Activated T-helper 1 cell treated with anti-CD3 and anti-CD28 coated beads, Interleukin-12 subunit alpha, Interleukin-12 subunit beta, Interleukin-2, Interleukin-4 antibody, amounts not matched to agents 30 ng/mL and 10 ng/mL and 1 ng/mL, durations not matched to agents 14 hours and 24 hours and 36 hours (primary cell): ENCODE measurements around the gene UCN3. TPM values are rescaled to one million over a fixed set of nuclear protein-coding genes. Genes with fewer than 3 reads are reported as not detected.
"Not testable (repeated sequence)": the region's sequence is repeated elsewhere in the genome, so short reads cannot be mapped to it uniquely, and the experiment has no call there.

Experiments used
- DNase-seq: peaks from one replicate; pipeline ENCODE4 v3.0.0; 2021; ENCODE audit warnings: low spot score
- H3K27ac Mint-ChIP-seq: one replicate; pipeline ENCODE4 v1.8.0; 2021; ENCODE audit warnings: mild to moderate bottlenecking, mixed read lengths
- H3K27me3 Mint-ChIP-seq: one replicate; pipeline ENCODE4 v1.8.0; 2022; ENCODE audit warnings: mild to moderate bottlenecking, moderate library complexity, mixed read lengths; ENCODE audit not compliant: insufficient read depth
- H3K36me3 Mint-ChIP-seq: one replicate; pipeline ENCODE4 v1.8.0; 2021; ENCODE audit warnings: low read depth, mixed read lengths
- H3K4me1 Mint-ChIP-seq: one replicate; pipeline ENCODE4 v1.8.0; 2021; ENCODE audit warnings: low read depth, mixed read lengths
- H3K4me3 Mint-ChIP-seq: one replicate; pipeline ENCODE4 v1.8.0; 2021; ENCODE audit warnings: mild to moderate bottlenecking, moderate library complexity, mixed read lengths
- H3K9me3 Mint-ChIP-seq: one replicate; pipeline ENCODE4 v1.8.0; 2021; ENCODE audit warnings: mixed read lengths
- intact Hi-C: fragments of 100-400 bp; cut with micrococcal nuclease; formaldehyde crosslinking; loops from one replicate; pipeline ENCODE4 v1.15.1; 2024
- total RNA-seq: library from RNA; stranded (reverse); gene quantifications from 2 replicates; pipeline ENCODE4 v1.2.3, GENCODE V29; 2022

The UCN3 gene
- total RNA-seq, 1 donor from 2014 or later: not detected

DNA sequence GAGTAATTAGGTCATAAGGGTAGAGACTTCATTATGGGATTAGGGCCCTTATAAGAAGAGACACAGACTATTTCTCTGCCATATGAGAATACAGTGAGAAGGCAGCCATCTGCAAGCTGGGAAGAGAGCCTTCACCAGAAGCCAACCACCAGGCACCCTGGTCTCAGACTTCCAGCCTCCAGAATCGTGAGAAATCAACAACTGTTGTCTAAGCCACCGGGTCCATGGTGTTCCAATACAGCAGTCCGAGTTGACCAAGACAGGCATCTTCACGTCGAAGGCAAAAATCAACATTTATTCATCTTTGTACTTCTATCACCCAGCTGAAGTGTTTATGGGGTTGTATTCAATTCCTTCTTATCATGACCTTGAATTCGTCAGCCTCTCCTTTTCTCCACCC, 34.6 kb downstream of the UCN3 start:
- H3K27me3 Mint-ChIP-seq: peaks cover 18% of the 10 kb centered on the region
- H3K9me3 Mint-ChIP-seq: no peaks in the 10 kb centered on the region
- no peak overlapping the region for H3K4me3 Mint-ChIP-seq
- no peaks in the 10 kb centered on the region for H3K36me3 Mint-ChIP-seq
- H3K27ac Mint-ChIP-seq: no peak overlapping the region
- H3K4me1 Mint-ChIP-seq: no peaks in the 10 kb centered on the region
- DNase-seq: no peak
- intact Hi-C loops: no loop called here

DNA sequence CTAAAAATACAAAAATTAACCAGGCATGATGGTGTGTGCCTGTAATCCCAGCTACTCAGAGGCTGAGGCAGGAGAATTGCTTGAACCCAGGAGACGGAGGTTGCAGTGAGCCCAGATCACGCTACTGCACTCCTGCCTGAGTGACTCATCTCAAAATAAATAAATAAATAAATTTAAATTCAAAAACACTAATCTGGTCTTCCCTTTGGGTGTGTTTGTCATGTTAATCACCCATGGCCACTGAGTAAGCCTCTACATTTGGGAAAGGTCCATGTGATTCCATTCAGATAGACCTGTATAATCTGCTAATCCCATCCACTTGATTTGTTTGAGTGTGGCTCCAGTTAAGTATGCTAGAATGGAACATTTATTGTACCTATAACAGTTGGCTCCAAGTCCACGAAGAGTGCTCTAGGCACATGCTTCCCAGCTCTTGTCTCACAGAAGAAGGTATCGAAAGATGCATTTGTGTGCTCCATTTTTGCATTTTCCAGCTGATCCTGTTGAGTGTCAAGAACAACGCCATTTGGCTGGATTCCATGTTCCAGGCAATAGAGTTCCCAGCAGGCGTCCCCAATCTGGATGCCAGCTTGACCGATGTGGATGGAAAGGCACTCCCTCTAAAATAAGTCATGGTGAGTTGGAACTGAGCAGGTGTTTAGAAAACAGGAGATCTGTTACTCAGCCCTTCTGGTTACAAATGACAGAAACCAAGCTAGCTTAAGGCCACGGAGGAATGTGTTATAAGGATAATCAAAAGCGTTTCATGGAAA, 35.9 kb downstream of the UCN3 start:
- H3K9me3 Mint-ChIP-seq: no peaks in the 10 kb centered on the region
- no peak for DNase-seq
- H3K4me3 Mint-ChIP-seq: no peak overlapping the region
- no peaks in the 10 kb centered on the region for H3K36me3 Mint-ChIP-seq
- no peaks in the 10 kb centered on the region for H3K4me1 Mint-ChIP-seq
- peaks cover 18% of the 10 kb centered on the region for H3K27me3 Mint-ChIP-seq
- H3K27ac Mint-ChIP-seq: no peak overlapping the region
- intact Hi-C loops: no loop called here

- Mint-ChIP-seq H3K36me3 (no peaks in the 10 kb centered on the region), H3K4me1 (no peaks in the 10 kb centered on the region), H3K9me3 (no peaks in the 10 kb centered on the region), H3K27me3 (peaks cover 14% of the 10 kb centered on the region), H3K27ac (no peak overlapping the region), H3K4me3 (no peak overlapping the region)
- no peak for DNase-seq
- intact Hi-C loops: no loop called here
Measured at GRCh38 chr10:5402798-5403197, 38.0 kb downstream of the UCN3 start.

DNA sequence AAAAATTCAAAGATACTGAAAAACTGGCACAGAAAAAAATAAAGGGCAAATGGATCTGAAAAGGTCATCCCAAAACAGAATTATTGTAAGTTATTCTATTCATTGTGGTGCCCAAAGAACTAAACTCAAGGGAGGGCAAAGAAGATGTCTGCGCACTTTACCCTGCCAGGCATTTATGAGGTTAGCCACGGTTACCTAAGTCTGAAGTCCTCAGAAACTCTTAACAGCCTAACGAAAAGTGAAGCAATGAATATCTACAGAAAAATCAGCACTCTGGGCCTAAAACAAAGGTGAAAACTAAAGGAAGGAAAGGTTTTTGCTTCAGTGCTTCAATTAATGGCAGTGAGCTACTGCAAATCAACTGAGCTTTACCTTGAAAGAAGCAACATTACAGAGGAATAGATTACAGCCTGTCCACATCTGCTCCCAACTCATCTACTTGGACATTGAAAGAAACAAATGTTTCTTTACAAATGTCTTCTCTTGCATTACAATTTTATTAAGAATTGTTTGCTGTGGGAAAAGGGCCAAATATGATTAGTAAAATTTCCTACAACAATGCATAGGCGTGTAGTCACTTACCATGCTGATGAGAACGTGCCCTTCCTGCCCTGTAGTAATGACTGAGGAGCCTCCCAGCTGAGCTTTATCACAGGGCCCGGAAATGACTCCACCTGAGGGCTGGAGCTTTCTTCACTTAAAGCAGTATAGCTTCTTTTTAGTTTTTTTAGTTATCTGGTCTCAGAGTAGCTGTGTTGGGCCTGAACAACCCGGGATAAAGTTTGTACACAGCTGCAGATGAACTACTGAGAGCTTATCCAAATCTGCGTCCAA, 39.7 kb downstream of the UCN3 start, which contains the start of gene TUBAL3:
TUBAL3 (minus strand) TSS at position 621 of the 834 bp plus-strand sequence; CDS start at position 585, 36 bp downstream.
- no peak for DNase-seq
- no peaks in the 10 kb centered on the region for H3K9me3 Mint-ChIP-seq

DNA sequence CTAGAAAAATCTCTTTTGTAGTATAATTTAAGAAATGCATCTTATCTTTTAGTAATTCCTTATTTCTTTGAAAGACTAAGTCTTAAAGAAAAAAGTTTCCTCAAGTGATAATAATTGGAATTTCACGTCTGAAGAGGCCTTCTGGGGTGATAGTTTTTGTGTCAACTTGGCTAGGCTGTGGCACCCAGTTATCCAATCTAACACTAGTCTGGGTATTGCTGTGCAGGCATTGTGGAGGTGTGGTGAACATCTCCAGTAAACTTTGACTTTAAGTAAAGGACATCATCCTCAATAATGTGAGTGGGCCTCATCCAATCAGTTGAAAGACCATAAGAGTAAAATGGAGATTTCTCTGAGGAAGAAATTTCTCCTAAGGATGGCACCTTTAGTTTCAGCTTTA, 42.2 kb downstream of the UCN3 start:
- no peaks in the 10 kb centered on the region for H3K9me3 Mint-ChIP-seq
- H3K27ac Mint-ChIP-seq: no peak overlapping the region

More for the DNA sequence above, 39.7 kb downstream of the UCN3 start, which contains the start of gene TUBAL3:
- no peak within 1 kb of the TSS for H3K27ac Mint-ChIP-seq
- intact Hi-C loops: no loop called here
- H3K4me3 Mint-ChIP-seq: no peak within 1 kb of the TSS
- H3K4me1 Mint-ChIP-seq: no peaks in the 10 kb centered on the region
- H3K36me3 Mint-ChIP-seq: no peaks in the 10 kb centered on the region
- peaks cover 15% of the 10 kb centered on the region for H3K27me3 Mint-ChIP-seq

DNA sequence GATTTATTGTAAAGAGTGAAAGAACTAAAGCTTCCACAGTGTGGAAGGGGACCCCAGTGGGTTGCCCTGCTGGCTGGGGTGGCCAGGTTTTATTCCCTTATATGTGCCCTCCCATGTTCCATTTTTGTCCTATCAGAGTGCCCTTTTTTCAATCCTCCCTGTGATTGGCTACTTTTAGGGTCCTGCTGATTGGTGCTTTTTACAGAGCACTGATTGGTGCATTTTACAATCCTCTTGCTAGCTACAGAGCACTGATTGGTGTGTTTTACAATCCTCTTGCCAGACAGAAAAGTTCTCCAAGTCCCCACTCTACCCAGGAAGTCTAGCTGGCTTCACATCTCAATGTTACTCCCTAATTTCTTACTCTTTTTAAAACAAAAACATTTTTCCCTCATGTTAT, 46.0 kb downstream of the UCN3 start:
- H3K36me3 Mint-ChIP-seq, H3K4me3 Mint-ChIP-seq, DNase-seq, H3K9me3 Mint-ChIP-seq, H3K27ac Mint-ChIP-seq, H3K4me1 Mint-ChIP-seq: not testable (repeated sequence)
- peaks cover 18% of the 10 kb centered on the region for H3K27me3 Mint-ChIP-seq
- intact Hi-C loops: loop anchor here (5.0 kb wide), 1 partner anchor 37 kb away; no protein-coding TSS in a partner anchor

More for the DNA sequence above, 42.2 kb downstream of the UCN3 start:
- Mint-ChIP-seq H3K27me3 (peaks cover 18% of the 10 kb centered on the region), H3K4me1 (peaks cover 1% of the 10 kb centered on the region), H3K36me3 (no peaks in the 10 kb centered on the region), H3K4me3 (no peak overlapping the region)
- DNase-seq: no peak
- intact Hi-C loops: no loop called here

DNA sequence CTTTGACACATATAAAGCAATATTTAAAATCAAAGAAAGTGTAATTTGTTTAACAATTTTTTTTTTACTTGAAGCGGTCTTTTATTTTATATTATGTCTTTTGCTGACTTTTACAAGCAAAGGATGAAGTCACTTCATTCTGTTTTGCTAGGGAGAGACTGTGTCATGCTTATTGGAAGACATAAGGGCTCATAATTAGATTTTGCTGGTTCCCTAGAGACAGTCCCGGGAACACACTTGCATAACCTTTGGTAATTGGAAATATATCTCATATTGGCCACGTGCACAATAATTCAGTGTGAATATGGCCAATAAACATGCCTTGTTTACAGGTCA, 47.1 kb downstream of the UCN3 start:
- Mint-ChIP-seq H3K9me3 (no peaks in the 10 kb centered on the region), H3K36me3 (no peaks in the 10 kb centered on the region), H3K4me3 (peak overlapping the region; percentile 86), H3K4me1 (peaks cover 5% of the 10 kb centered on the region), H3K27ac (peak overlapping the region; percentile 59), H3K27me3 (peaks cover 18% of the 10 kb centered on the region)
- intact Hi-C loops: loop anchor here (2.0 to 5.0 kb wide), 3 partner anchors 23 to 115 kb away; no protein-coding TSS in a partner anchor
- DNase-seq: no peak

- peaks cover 1% of the 10 kb centered on the region for H3K36me3 Mint-ChIP-seq
- H3K4me3 Mint-ChIP-seq: peak within 1 kb of the TSS; percentile 86
- intact Hi-C loops: loop anchor here (2.0 to 5.0 kb wide), 3 partner anchors 22 to 116 kb away; no protein-coding TSS in a partner anchor
- H3K27ac Mint-ChIP-seq: peak within 1 kb of the TSS; percentile 59
- peaks cover 5% of the 10 kb centered on the region for H3K4me1 Mint-ChIP-seq
- H3K9me3 Mint-ChIP-seq: peaks cover 2% of the 10 kb centered on the region
- peaks cover 18% of the 10 kb centered on the region for H3K27me3 Mint-ChIP-seq
- DNase-seq: peak; percentile 70
Measured at GRCh38 chr10:5412277-5412941, 47.6 kb downstream of the UCN3 start, which contains the start of gene NET1. Gene NET1 (plus strand): TSS chr10:5412557. CDS start chr10:5412693, 136 bp downstream.

GRCh38 chr10:5413012-5413938, 48.5 kb downstream of the UCN3 start:
- H3K4me3 Mint-ChIP-seq: no peak overlapping the region
- H3K27ac Mint-ChIP-seq: no peak overlapping the region
- intact Hi-C loops: loop anchor here (2.0 to 5.0 kb wide), 3 partner anchors 22 to 116 kb away; no protein-coding TSS in a partner anchor
- peaks cover 18% of the 10 kb centered on the region for H3K27me3 Mint-ChIP-seq
- no peak for DNase-seq
- peaks cover 5% of the 10 kb centered on the region for H3K4me1 Mint-ChIP-seq
- peaks cover 10% of the 10 kb centered on the region for H3K9me3 Mint-ChIP-seq
- H3K36me3 Mint-ChIP-seq: peaks cover 6% of the 10 kb centered on the region

GRCh38 chr10:5416981-5417380, 52.2 kb downstream of the UCN3 start:
- Mint-ChIP-seq H3K27me3 (no peaks in the 10 kb centered on the region), H3K4me3 (no peak overlapping the region), H3K27ac (no peak overlapping the region), H3K36me3 (peaks cover 10% of the 10 kb centered on the region), H3K4me1 (peaks cover 3% of the 10 kb centered on the region), H3K9me3 (peaks cover 26% of the 10 kb centered on the region)
- no peak for DNase-seq
- intact Hi-C loops: no loop called here

GRCh38 chr10:5418584-5418983, 53.8 kb downstream of the UCN3 start:
- Mint-ChIP-seq H3K36me3 (peaks cover 13% of the 10 kb centered on the region), H3K27ac (no peak overlapping the region), H3K4me1 (no peaks in the 10 kb centered on the region), H3K4me3 (no peak overlapping the region), H3K27me3 (no peaks in the 10 kb centered on the region), H3K9me3 (peaks cover 26% of the 10 kb centered on the region)
- intact Hi-C loops: no loop called here
- no peak for DNase-seq
